ENCODE data around the gene SUGCT. TPM values are rescaled to one million over a fixed set of nuclear protein-coding genes. Genes with fewer than 3 reads are reported as not detected.

The SUGCT gene
- total and polyA plus RNA-seq, 2 of the 8 experiments (the other 6 are each of a cell fraction or from before 2014, with no cell fraction given) = 2.8 to 5.4 TPM

DNA sequence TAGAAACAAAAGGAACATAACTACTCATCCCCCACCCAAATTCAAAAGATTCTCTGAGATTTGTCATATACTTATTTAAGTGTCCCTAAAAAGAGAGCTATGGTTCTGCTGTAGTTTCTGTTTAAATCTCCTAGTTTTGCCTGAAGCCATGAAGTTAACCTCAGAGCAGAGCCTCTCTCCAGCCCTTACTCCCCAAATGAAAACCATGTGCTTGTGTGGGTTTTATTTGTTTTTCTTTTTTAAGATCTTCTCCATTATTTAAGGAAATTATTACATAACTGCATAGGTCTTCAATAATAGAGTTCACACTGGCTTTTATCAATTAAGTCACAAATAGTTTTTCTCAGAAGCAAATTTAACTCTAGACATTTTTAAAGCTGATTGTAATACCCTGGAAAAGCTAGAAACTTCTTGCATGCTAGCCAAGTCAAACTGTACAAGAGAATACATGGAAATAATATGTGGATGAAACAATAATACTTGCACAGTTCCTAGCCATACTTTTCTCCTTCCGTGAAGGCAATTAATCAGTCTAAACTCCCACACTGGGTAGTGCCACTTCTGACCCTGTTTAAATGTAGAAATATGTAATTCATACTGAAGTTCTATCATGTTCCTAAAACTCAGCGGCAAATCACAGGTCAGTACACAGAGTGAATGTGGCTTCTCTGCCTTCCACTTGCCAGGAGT is 579.7 kb downstream of the SUGCT start:
- DNase-seq (ENCODE audit: low read depth in 1 of 2, low spot score in 2 of 2) (no peak), FAIRE-seq (no peak)
- Histone ChIP-seq H4K91ac (replicated peaks; ENCODE audit: insufficient read length, low read length) (no peak overlapping the region), H4K5ac (ENCODE audit: insufficient read length, low read depth, low read length) (no peak overlapping the region), H3K9ac (replicated peaks in 1 of 4; ENCODE audit: extremely low read depth in 1 of 4, low read depth in 3 of 4, low read length in 3 of 4) (no peak overlapping the region), H2BK15ac (ENCODE audit: low read length) (no peak overlapping the region), H3K36me3 (ENCODE audit: control insufficient read depth in 2 of 4, insufficient read depth in 4 of 4, low read length in 3 of 4) (no peaks in the 10 kb centered on the region), H3K56ac (replicated peaks; ENCODE audit: insufficient read length, low read depth, low read length) (no peak overlapping the region), H3K4me2 (ENCODE audit: insufficient read depth in 1 of 2, low read depth in 2 of 2, low read length in 2 of 2) (no peak overlapping the region), H4K20me1 (replicated peaks in 1 of 2; ENCODE audit: control insufficient read depth in 1 of 2, insufficient read depth in 2 of 2, low read length in 2 of 2) (no peaks in the 10 kb centered on the region), H2AFZ (ENCODE audit: low read length) (no peak overlapping the region), H3K79me2 (ENCODE audit: control insufficient read depth in 1 of 2, insufficient read depth in 2 of 2, low read length in 2 of 2) (no peaks in the 10 kb centered on the region), H3K4me3 (ENCODE audit: extremely low read depth in 1 of 4, insufficient read depth in 2 of 4, low read depth in 3 of 4, low read length in 4 of 4) (no peak overlapping the region), H2BK120ac (replicated peaks; ENCODE audit: low read depth, low read length) (no peak overlapping the region), H3K18ac (ENCODE audit: extremely low read depth, low read length) (no peak overlapping the region), H2BK12ac (ENCODE audit: low read depth, low read length) (no peak overlapping the region), H2BK20ac (ENCODE audit: low read length) (no peak overlapping the region), H2BK5ac (ENCODE audit: low read depth, low read length) (no peak overlapping the region), H3K4me1 (replicated peaks in 1 of 4; ENCODE audit: control insufficient read depth in 3 of 4, insufficient read depth in 4 of 4, low read length in 3 of 4) (peaks cover 0 to 12% (median 3%) of the 10 kb centered on the region in 4 experiments; a peak in 4 of 7 replicates), H2AK5ac (ENCODE audit: low read depth, low read length) (no peak overlapping the region), H4K8ac (ENCODE audit: extremely low read depth, insufficient read depth, low read length) (no peak overlapping the region), H3K27me3 (replicated peaks in 1 of 4; ENCODE audit: control insufficient read depth in 3 of 4, extremely low read depth in 1 of 4, insufficient read depth in 3 of 4, low read length in 3 of 4) (no peaks in the 10 kb centered on the region), H3K79me1 (ENCODE audit: low read depth, low read length) (no peaks in the 10 kb centered on the region), H3K4ac (replicated peaks; ENCODE audit: insufficient read length, low read depth, low read length) (no peak overlapping the region), H3K23me2 (ENCODE audit: low read depth, low read length) (no peaks in the 10 kb centered on the region), H3K9me3 (ENCODE audit: insufficient read depth in 2 of 2, low read depth in 1 of 2, low read length in 1 of 2) (no peaks in the 10 kb centered on the region), H3K14ac (ENCODE audit: insufficient read length) (no peak overlapping the region), H3K23ac (ENCODE audit: insufficient read length) (no peak overlapping the region), H3K27ac (ENCODE audit: low read depth, low read length) (no peak overlapping the region)
- WGBS, 2 experiments (ENCODE audit: extremely low coverage in 1 of 2, insufficient coverage in 1 of 2, insufficient read length in 1 of 2, insufficient replicate concordance in 2 of 2, low coverage in 1 of 2, low lambda C conversion rate in 2 of 2, missing lambda C conversion rate in 1 of 2) = 88% methylated on average over 2 of the region's 2 CpGs; no CpG with 5 or more reads in 1 of the 2 experiments
- POLR2A ChIA-PET (ENCODE audit: partially characterized antibody) = no interaction called here
- CTCF ChIA-PET (ENCODE audit: partially characterized antibody) = interaction anchor here (1.1 to 1.7 kb wide), 2 partner anchors 11 to 33 kb away, joined by 6 to 7 read pairs; no protein-coding TSS in a partner anchor
- TF ChIP-seq RNF2 (IDR thresholded peaks at IDR 0.05; ENCODE audit: borderline replicate concordance, low read depth, low read length, missing control alignments, poor library complexity, severe bottlenecking) (no peak), KDM5A (IDR thresholded peaks at IDR 0.05; ENCODE audit: low read length) (no peak), POLR2AphosphoS5 (IDR thresholded peaks at IDR 0.05; ENCODE audit: low read depth, low read length) (no peak), EP300 (IDR thresholded peaks at IDR 0.05; ENCODE audit: borderline replicate concordance in 1 of 2, low read depth in 2 of 2, low read length in 2 of 2) (no peak), TAF1 (IDR thresholded peaks at IDR 0.05; ENCODE audit: low read depth, low read length) (no peak), GTF2F1 (IDR thresholded peaks at IDR 0.05; ENCODE audit: borderline replicate concordance, low read depth, low read length) (no peak), ZNF274 (IDR thresholded peaks at IDR 0.05; ENCODE audit: borderline replicate concordance, extremely low read depth, low read length) (no peak), SIRT6 (IDR thresholded peaks at IDR 0.05; ENCODE audit: low read length) (no peak), FOSL1 (IDR thresholded peaks at IDR 0.05; ENCODE audit: insufficient read depth, low read depth, low read length) (no peak), CHD2 (IDR thresholded peaks at IDR 0.05; ENCODE audit: low read length) (no peak)
- TF ChIP-seq, protein P1, sequence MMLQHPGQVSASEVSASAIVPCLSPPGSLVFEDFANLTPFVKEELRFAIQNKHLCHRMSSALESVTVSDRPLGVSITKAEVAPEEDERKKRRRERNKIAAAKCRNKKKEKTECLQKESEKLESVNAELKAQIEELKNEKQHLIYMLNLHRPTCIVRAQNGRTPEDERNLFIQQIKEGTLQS (IDR thresholded peaks at IDR 0.05; ENCODE audit: insufficient read depth, low read depth, low read length) = no peak
- TF ChIP-seq, protein P2, sequence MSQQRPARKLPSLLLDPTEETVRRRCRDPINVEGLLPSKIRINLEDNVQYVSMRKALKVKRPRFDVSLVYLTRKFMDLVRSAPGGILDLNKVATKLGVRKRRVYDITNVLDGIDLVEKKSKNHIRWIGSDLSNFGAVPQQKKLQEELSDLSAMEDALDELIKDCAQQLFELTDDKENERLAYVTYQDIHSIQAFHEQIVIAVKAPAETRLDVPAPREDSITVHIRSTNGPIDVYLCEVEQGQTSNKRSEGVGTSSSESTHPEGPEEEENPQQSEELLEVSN (IDR thresholded peaks at IDR 0.05) = no peak
